22Rv1 (cell line): ENCODE results near the gene TMPRSS6.

Experiments
- H3K27ac ChIP-seq: fragments of 450-650 bp; 2 replicates; pipeline ENCODE4 v1.5.1; 2017
- ZFX ChIP-seq: fragments of 450-650 bp; IDR thresholded peaks from 2 replicates; pipeline ENCODE4 v1.6.1; 2017; ENCODE audit warnings: antibody characterized with exemption, borderline replicate concordance
- TF ChIP-seq, protein P1 (sequence below): fragments of 450-650 bp; IDR thresholded peaks from 2 replicates; pipeline ENCODE4 v1.5.1; 2017; ENCODE audit warnings: mild to moderate bottlenecking

TMPRSS6 gene

DNA sequence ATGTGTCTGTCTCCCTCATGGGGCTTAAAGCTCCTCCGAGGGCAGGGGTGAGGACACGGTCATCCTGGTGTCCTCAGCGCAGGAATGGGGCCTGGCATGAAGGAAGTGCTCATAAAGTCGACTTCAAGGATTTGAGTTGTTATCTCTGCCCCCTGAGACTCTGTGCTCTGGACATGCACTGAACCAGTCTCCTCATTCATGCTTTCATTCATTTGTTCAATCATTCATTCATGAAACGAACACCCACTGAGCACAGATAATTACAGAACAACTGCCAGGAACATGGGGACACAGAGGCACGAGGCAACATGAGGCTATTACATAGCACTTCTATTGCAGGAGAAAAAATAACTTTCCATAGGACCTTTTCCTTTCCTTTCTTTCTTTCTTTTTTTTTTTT lies 16.5 kb downstream of the TMPRSS6 start:
- no peak for TF ChIP-seq ZFX
- TF ChIP-seq, protein P1, sequence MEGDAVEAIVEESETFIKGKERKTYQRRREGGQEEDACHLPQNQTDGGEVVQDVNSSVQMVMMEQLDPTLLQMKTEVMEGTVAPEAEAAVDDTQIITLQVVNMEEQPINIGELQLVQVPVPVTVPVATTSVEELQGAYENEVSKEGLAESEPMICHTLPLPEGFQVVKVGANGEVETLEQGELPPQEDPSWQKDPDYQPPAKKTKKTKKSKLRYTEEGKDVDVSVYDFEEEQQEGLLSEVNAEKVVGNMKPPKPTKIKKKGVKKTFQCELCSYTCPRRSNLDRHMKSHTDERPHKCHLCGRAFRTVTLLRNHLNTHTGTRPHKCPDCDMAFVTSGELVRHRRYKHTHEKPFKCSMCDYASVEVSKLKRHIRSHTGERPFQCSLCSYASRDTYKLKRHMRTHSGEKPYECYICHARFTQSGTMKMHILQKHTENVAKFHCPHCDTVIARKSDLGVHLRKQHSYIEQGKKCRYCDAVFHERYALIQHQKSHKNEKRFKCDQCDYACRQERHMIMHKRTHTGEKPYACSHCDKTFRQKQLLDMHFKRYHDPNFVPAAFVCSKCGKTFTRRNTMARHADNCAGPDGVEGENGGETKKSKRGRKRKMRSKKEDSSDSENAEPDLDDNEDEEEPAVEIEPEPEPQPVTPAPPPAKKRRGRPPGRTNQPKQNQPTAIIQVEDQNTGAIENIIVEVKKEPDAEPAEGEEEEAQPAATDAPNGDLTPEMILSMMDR, result no peak
- no peak overlapping the region for H3K27ac ChIP-seq

DNA sequence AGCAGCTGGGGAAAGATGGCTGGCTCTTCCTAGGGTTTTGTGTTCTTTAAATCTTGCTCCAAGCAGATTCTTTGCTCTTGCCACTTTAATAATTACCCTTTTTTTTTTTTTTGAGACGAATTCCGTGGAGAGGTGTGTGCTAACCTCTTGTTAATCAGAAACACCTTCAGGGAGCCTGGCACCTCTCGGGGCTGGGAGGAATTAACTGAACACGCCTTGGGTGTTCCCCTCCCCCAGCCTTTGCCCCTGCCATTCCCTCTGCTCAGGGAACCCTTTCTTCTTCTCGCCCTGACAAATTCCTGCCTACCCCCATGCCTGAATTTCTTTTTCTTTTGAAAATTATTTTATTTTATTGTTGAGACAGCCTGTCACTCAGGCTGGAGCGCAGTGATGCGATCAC lies 17.5 kb downstream of the TMPRSS6 start:
- TF ChIP-seq ZFX, result no peak
- TF ChIP-seq, protein P1, result no peak
- H3K27ac ChIP-seq, result no peak overlapping the region

DNA sequence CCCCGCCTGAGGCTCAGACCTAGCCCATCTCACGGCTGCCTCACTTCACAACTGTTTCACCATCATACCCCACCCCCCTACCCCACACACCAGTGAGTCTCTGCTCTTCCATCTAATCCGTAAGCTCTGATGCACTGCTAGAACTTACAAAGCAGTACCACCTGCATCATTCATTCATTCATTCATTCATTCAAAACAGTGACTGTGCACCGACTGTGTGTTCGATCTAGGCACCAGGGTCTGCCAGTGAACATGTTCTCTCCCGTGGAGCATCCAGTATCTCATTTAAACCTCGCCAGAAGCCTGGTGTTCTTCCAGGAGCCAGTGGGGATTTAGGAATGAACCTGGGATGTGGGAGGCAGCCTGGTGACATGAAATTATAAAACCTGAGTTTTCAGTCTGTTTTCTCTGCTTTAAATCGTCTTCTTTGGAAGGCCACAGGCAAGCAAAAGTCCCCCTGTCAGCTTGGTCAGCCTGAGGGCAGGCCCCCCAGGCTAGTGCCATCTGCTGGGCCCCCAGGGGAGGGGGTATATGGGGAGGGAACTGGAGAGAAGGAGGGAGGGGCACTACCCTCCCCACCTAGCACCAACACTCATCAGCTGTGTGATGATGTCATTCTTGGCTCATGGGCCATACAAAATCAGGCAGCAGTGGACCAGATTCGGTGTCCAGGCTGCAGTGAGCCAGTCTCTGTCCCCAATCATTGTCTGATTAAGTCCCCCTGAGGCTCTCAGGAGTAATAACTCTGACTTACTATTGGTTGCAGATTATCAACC lies 18.4 kb downstream of the TMPRSS6 start:
- TF ChIP-seq, protein P1, result no peak
- TF ChIP-seq ZFX, result no peak
- no peak overlapping the region for H3K27ac ChIP-seq

DNA sequence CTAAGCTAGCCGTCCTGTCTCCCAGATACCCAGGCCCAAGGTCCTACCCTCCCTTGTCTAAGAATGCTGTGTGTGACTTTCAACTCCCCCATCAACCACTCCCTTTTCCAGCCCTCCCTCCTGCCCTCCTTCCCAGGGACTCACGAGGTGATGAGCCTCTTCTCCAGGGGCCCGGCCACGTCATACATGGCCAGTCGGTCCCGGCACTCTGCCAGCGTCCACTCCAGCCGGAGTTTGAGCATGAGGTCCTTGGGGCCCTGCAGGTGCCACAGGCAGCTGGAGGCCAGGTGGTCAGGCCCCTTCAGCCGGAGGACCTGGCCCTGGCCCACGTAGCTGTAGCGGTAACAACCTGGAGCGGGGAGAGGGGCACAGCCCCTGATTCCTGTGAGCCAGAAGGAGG lies 20.1 kb downstream of the TMPRSS6 start:
- no peak overlapping the region for H3K27ac ChIP-seq
- TF ChIP-seq ZFX, result no peak
- TF ChIP-seq, protein P1, result no peak

DNA sequence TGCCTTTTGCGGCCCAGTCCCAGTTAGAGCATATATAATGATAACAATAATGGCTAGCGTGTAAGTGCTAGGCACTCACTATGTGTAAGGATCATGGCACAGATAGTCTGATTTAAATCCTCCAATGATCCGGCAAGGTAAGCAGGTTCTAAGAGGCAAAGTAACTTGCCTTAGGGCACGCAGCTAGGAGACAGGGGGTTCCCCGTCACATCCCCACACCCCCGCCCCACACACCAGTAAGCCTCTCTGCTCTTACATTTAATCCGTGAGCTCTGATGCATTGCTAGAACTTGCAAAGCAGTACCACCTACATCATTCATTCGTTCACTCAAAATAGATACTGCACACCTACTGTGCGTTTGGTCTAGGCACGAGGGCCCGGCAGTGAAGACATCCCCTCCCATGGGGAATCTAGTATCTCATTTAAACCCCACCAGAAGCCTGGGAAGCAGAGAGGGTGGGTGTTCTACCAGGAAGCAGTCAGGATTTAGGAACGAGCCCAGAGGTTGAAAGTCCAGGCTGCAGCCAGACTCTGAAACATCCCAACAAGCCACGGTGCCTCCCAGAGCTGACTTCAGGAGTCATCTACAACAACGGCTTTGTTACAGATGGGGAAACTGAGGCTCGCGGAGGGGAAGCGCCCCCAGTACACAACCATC lies 20.6 kb downstream of the TMPRSS6 start:
- no peak overlapping the region for H3K27ac ChIP-seq
- TF ChIP-seq, protein P1, result no peak
- no peak for TF ChIP-seq ZFX

DNA sequence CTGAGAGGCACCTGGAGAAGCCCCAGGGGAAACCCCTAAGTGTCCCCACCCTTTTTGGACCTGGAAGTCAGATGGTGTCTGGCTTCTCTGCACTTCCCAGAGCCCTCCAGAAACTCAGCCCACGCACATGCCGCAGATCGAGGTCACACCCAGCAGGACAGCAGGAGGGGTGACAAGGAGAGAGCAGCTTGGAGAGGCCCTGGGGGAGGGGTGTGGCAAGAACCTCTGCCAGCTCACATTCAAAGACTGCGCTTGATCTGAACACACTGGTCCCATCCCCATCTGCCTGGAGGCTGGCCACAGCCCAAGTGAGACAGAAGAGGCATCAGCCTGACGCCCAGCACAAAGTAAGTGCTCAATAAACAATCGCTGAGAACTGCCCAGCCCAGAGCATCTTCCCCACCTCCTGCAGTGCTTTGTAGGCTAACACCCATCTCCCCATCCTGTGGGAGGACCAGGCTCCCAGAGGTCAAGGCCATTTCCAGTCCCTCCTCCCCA lies 21.4 kb downstream of the TMPRSS6 start:
- no peak overlapping the region for H3K27ac ChIP-seq
- TF ChIP-seq, protein P1, result no peak
- no peak for TF ChIP-seq ZFX

DNA sequence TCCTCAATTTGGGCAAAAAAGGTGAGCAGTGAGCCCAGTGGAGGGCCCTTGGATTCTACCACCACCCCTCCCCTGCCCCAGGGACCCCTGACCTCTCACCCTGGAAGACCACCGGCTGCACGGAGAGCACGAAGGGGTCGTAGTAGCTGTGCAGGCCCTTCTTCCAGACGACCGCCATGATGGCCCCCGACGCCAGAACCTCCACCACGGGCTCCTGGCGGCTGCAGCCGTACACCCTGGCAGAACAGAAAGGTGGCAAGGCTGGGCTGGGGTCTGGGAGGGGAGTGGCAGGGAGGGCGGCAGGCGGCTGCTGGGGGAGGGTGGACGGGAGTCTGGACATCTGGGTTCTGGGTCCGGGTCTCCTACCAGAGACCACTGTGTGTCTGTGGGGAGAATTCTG lies 23.3 kb downstream of the TMPRSS6 start:
- H3K27ac ChIP-seq, result no peak overlapping the region

More for the DNA sequence above, 23.3 kb downstream of the TMPRSS6 start:
- TF ChIP-seq, protein P1, result no peak
